GM20431 (cell line): ENCODE results near the gene PDK4.
"Not testable (repeated sequence)": the region's sequence is repeated elsewhere in the genome, so short reads cannot be mapped to it uniquely, and the experiment has no call there.

Source experiments
- in situ Hi-C: fragments of 300-500 bp; cut with MseI, MboI; formaldehyde crosslinking; loops from one replicate; pipeline ENCODE4 v1.15.0; 2020; ENCODE audit warnings: low sequenced_read_pairs; ENCODE audit not compliant: unreplicated experiment

Gene PDK4

DNA sequence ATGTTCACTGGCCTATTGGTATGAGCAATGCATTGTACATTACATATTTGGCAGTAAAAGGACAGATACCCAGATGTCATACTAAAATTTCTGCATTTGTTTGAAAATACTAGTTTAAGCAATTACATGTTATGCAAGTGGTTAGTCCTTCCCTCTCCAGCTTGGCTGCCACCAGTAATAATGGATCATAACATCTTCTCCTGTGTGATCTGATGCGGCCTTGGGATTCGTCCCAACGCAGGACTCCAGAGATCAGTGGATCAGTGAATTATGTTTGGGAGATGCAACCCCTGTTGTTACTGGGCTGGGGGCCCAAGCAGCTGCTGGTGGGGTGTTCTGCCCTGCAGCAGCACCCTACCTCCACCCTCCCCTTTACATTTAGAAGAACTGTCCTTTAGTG lies 11.2 kb upstream of the PDK4 start:
- in situ Hi-C loops, result no loop called here

- in situ Hi-C loops, result no loop called here
Measured at GRCh38 chr7:95605275-95605674, 9.0 kb upstream of the PDK4 start.

DNA sequence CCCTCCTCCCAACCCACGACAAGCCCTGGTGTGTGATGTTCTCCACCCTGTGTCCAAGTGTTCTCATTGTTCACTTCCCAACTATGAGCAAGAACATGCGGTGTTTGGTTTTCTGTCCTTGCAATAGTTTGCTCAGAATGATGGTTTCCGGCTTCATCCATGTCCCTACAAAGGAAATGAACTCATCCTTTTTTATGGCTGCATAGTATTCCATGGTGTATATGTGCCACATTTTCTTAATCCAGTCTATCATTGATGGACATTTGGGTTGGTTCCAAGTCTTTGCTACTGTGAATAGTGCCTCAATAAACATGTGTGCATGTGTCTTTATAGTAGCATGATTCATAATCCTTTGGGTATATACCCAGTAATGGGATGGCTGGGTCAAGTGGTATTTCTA lies 8.5 kb upstream of the PDK4 start:
- in situ Hi-C loops, result not testable (repeated sequence)

- in situ Hi-C loops, result not testable (repeated sequence)
Measured at GRCh38 chr7:95604397-95604796, 8.1 kb upstream of the PDK4 start.

DNA sequence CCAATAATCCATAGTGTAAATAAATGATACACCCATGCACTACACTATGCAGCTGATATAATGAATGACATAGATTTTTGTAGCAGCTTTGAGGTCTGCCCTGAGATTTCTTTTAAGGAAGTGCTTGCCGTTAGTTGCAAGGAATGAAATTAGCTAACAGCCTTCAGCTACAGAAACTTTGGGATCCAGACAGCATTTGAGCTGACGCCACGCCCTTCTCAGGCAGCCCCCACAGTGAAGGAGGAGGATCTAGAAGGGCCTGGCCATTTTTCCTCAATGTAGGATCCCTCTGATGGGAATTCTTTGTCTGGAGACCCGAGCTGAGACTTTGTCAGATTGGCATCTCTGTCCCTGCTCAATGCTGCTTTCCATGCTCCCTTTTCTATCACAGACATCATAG lies 6.1 kb upstream of the PDK4 start:
- in situ Hi-C loops, result no loop called here

- in situ Hi-C loops, result no loop called here
Measured at GRCh38 chr7:95601316-95601715, 5.0 kb upstream of the PDK4 start.

GRCh38 chr7:95599069-95599468 lies 2.8 kb upstream of the PDK4 start:
- in situ Hi-C loops, result no loop called here

- in situ Hi-C loops, result no loop called here
Measured at GRCh38 chr7:95598511-95598910, 2.2 kb upstream of the PDK4 start.

DNA sequence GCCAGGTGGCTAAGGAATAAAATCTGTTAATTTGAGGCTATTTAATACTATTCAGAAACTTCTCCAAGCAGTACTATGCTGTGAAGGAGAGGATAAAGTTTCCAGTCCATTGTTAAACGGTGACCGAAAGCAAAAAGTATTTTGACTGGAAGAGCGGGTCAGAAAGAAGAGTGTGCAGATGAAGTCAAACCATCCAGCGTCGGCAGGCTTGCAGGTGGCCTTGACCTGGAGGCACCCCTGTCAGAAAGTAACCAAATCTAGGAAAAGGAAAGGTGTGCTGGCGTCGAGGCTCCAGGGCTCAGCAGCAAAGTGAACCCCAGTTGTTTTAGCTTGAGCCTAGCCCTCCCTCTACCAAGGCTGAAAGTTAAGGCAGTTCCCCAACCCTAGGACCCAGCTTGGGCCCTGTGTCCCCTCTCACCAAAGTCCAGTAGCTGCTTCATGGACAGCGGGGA lies 544 bp downstream of the PDK4 start:
- in situ Hi-C loops, result no loop called here

GRCh38 chr7:95594185-95594584 lies 2.1 kb downstream of the PDK4 start:
- in situ Hi-C loops, result no loop called here

- in situ Hi-C loops, result no loop called here
Measured at GRCh38 chr7:95593343-95593742, 3.0 kb downstream of the PDK4 start.

DNA sequence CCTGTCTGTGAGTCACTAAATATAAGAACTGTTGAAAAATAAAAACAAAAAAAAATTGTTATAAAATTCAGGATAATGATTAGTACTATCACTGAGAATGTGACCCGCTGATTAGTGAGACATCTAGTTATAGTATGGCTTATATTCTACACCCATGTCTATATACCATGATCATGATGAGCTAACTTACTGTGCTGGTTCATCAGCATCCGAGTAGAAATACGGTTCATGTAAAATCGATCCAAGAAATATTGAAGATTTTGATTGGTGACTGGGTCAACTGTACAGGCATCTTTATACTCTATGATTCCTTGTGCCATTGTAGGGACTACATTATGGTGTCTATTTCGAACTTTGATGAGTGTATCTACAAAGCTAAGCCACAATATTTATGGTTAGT lies 3.7 kb downstream of the PDK4 start:
- in situ Hi-C loops, result no loop called here

- in situ Hi-C loops, result no loop called here
Measured at GRCh38 chr7:95590387-95591248, 5.7 kb downstream of the PDK4 start.

GRCh38 chr7:95589766-95590165 lies 6.5 kb downstream of the PDK4 start:
- in situ Hi-C loops, result no loop called here

DNA sequence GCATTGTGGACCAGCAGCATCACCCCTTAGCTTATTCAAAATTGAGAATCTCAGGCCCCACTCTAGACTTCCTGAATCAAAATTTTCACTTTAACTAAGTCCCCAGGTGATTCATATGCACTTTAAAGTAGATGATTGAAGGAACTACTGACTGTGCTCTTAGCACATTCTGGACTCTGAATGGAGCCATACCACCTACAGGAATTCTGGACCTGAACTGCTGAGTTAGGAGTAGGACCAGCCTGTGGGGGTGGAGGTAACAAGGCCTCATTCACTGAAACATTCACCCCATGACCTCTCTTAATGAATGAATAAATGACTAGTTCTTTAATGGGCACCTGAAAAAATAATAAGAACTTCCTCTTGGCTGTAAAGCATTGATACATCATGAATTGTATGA lies 7.3 kb downstream of the PDK4 start:
- in situ Hi-C loops, result no loop called here

- in situ Hi-C loops, result no loop called here
Measured at GRCh38 chr7:95586951-95587301, 9.4 kb downstream of the PDK4 start.

DNA sequence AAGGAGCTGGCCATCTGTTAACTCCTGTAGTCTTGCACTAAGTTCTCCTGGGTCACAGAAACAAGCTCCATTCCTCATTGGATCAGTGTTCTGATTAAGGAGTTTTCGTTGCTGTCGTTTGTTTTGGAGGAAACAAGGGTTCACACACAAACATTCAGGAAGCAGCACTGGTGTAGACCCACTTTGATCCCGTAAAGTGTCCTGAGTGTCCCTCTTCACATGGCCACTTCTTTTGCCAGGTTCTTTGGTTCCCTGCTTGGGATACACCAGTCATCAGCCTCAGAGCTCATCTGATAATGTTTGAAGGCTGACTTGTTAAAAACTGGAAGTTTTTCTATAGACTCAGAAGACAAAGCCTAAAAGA lies 10.9 kb downstream of the PDK4 start:
- in situ Hi-C loops, result no loop called here

DNA sequence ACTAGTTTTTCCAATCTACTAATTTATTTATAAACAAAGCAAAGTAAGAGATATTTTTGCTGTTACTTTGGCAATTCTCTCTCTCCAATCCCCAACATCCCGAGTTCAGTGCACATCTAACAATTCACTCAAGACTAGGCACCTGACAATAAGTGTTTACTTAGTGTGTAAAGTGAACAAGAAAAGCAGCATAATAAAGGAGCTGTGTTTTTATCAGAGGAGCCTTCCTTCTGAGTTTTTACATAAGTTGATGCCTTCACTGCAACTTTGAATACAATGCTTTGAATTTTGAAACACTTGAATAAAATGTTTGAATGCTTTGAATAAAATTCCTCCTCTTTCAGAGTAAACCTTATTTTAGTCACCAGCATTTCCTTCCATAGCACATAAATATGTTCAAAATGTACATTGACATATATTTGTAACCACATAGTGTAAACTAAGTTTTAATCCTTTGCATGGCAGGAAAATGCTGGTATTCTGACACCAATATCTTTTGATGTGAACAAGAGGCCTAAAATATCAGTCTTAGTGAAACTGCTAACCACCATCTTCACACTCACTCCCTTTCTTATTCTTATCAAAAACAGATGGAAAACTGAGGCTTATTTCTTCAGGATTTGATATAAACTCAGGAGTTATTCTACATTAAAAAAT lies 11.4 kb downstream of the PDK4 start:
- in situ Hi-C loops, result no loop called here

- in situ Hi-C loops, result no loop called here
Measured at GRCh38 chr7:95583834-95584621, 12.3 kb downstream of the PDK4 start.

DNA sequence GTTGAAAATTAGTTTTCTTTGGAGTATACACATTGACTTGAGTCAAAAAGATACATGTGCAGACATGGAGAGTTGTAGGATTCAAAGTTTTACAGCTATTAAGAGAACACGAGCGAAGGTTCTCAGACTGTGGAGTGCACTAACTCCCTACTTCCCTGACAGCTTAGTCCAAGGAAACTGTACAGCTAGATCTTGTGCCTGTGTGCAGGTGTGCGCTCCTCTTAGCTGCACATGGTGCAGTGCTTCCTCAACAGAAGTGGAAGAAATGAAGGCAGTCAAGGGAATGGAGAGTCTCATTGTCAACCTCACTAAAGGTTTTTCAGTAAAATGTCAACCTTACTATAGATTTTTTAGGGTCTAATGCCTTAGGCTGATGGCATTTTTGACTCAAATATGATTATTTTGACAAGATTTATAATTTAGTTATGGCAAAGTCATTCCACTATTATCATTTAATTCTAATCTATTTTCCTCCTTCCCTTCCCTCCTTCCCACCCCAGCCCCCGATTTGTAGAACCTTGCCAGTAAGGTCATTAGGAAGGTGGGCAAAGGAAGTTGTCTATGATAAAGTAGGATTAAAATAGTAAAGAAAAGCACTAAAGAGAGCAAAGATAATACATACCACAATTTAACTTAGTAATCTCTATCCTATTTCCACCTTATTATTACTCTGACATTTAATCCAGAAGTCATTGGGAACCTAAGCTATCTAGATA lies 13.6 kb downstream of the PDK4 start:
- in situ Hi-C loops, result no loop called here
